Caki2 (cell line): ENCODE results near the gene TSEN34. TPM values are rescaled to one million over a fixed set of nuclear protein-coding genes. Genes with fewer than 3 reads are reported as not detected.
"Not testable (repeated sequence)": the region's sequence is repeated elsewhere in the genome, so short reads cannot be mapped to it uniquely, and the experiment has no call there.

Experiments used
- DNase-seq: peaks from one replicate; pipeline ENCODE4 v3.0.0-alpha.2; 2015; ENCODE audit warnings: low read depth
- in situ Hi-C: cut with HindIII; loops from 2 replicates; pipeline ENCODE4 v1.10.0; 2016; ENCODE audit warnings: low sequenced_read_pairs, low pct_unique_long_range_greater_than_20kb, mixed read lengths
- total RNA-seq: library from RNA; depleted of rRNA; stranded (reverse); fragments of >200 nt; shearing (Covaris generic); gene quantifications from 2 replicates; pipeline ENCODE4 v1.2.3, GENCODE V29; 2014; ENCODE audit warnings: low replicate concordance

TSEN34 gene
- total RNA-seq, 1 experiment from 2014 or later: 219 TPM

DNA sequence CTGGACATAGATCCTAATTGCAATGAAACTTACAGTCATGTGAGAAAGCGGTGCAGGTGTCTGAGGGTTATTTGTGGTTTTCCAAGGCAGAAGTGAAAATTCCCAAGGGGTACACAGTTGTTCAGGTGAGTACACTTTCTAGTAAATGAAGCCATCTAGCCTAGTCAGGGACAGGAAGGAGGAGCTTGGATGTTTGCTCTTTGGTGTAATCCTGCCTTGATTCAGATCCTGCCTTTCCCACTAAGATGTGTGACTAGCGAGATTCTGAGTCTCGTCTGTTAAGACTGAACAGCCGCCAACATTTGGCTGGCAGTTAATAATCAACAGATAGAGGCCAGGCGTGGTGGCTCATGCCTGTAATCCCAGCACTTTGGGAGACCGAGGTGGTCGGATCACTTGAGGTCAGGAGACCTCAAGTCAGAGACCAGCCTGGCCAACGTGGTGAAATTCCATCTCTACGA is 12.1 kb downstream of the TSEN34 start:
- DNase-seq: peak; percentile 81
- in situ Hi-C loops: no loop called here

DNA sequence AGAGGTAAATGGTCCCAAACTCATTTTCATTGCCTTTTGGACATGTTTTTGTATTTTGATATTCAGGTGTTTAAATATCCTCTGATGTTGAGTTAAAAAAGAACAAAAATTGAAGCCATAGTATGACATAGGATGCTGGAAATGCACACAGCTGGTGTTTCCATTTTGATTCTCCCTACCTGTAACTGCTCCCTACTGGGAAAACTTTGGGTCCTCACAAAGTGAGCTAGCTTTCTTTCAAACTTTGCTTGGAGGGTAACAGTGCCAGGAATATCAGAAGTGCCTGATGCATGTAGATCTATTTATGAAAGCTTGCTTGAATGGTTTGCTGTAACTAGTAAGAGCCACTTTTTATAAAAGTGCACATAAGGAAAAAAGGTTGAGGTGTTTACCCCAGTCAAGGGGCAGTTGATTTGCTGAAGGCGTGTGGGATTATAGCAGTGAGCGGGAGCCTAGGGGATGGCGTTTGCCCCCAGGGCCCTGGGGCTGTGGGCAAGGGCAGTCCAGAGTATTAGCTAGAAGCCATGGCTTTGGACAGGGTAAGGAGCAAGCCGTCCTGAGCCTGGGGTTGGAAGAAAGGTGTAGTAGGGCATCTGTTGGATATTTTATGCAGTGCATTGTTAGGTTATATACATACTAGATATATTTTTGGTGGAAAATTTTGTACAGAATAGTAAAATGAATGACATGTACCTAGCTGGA is 13.8 kb downstream of the TSEN34 start:
- in situ Hi-C loops: no loop called here
- DNase-seq: no peak

DNA sequence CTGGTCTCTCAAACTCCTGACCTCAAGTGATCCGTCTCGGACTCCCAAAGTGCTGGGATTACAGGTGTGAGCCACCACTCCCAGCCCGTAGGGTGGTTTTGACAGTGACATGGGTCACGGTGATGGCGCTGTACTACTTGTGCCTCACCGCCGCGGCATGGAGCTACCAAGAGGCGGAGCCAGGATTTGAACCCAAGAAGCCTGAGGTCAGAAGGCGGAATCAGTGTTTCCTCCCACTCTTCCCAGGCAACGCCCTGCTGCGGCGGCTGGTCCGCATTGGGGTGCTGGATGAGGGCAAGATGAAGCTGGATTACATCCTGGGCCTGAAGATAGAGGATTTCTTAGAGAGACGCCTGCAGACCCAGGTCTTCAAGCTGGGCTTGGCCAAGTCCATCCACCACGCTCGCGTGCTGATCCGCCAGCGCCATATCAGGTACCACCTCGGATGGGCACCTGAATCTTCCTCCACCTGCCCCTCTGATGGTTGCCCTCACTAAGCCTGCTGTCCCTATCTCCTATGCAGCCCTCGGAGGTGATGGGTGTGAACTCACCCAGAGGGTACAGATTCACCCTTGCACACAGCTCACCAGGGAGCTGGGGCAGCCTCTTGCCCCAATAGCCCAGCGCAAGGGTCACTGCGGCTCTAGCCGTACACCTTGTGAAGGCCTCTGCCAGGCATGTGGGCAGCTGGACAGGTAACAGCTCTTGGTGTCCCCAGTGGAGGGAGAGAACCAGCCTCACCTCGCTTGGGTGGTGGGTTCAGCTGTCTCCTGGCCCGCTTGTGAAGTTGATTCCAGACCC is 15.1 kb downstream of the TSEN34 start:
- no peak for DNase-seq
- in situ Hi-C loops: no loop called here

DNA sequence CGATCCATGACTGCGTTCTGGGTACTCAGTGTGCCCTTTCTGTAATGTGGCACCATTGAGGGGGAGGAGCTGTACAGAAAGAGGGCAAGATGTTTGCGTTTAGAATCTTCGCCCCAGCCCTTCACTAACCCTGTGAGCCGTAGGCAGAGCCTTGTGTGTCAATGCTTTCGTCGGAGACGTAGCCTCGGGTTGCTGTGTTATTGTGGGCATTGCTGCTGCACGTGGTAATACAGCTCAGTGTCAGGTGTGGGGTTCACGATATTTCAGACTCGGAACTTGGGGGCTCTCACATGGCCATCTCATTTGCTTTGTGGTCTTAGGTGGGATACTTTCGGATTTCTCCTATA is 15.7 kb downstream of the TSEN34 start:
- in situ Hi-C loops: no loop called here

DNA sequence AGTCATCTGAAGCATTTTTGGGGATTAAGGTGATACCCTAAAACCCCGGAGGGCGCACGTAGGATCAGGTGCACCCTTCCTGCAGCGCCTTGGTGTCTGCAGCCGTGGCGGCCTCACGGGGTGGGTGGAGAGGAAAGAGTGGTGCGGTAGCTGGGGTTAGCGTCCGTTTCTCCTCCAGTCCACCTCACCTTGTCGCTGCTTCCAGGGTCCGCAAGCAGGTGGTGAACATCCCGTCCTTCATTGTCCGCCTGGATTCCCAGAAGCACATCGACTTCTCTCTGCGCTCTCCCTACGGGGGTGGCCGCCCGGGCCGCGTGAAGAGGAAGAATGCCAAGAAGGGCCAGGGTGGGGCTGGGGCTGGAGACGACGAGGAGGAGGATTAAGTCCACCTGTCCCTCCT is 16.1 kb downstream of the TSEN34 start:
- DNase-seq, in situ Hi-C loops: not testable (repeated sequence)

More for the DNA sequence above, 15.7 kb downstream of the TSEN34 start:
- DNase-seq: no peak

DNA sequence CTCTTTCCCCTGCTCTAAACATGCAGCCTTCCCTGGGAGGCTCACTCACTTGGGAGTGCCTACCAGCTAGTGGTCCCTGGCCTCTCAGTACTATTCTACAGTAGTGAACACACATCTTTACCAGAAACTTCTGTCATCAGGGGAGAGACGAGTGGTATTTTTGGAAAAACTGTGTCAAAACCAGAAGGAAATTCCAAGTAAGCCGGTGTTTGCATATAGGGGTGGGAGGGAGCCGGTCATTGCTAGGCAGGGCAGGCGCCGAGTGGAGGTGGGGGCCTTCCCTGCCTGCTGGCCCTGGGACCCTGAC is 16.5 kb downstream of the TSEN34 start:
- DNase-seq: no peak
- in situ Hi-C loops: no loop called here

DNA sequence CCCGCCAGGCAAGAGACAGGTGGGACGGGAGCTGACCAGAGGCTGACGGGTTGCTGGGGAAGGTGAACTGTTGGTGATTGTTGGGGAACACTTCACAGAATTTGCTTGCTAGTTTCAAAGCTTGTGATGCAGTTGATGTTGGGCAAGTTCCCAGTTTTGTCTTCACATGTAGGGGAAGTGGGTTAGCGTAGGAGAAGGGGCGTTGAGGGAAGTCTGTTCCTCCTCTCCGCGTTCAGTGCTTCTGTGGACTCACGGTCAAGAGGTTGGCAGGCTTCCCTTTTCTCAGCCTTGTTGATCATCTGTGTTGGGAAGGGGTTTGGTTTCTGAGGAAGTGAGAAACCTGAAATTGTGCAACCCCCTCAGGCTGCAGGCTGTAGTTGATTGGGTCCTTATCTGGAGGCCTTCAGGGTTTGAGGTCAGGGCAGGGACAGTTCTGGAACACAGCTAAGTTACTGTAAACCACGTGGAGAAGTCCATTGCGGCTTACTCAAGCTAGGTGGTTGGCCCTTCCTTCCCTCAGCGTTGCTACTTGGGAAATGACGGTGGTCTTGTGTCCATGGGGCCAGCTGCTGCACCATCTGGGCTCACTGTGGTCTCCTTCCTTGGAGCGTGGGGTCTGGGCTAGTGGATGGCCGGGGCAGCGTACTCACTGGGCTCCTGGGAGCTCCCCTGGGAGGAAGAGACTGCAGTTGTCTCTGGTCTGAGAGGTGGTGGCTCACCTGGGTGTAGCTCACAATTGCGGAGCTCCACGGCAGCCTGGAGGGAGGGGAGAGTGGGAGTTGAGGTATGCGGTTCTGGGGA is 17.1 kb downstream of the TSEN34 start:
- in situ Hi-C loops: no loop called here
- DNase-seq: peak; percentile 50

DNA sequence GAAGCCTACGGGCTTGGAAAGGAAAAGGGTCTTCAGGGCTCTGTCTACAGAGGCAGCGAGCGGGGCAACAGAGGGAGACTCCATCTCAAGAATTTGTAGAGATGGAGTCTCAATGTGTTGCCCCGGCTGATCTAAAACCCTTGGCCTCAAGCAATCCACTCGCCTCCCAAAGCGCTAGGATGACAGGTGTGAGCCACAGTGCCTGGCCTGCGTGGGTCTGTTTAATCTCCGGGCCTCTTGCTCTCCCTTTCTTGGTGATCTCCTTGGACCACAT is 17.6 kb downstream of the TSEN34 start:
- in situ Hi-C loops: no loop called here
- peak; percentile 44 for DNase-seq

DNA sequence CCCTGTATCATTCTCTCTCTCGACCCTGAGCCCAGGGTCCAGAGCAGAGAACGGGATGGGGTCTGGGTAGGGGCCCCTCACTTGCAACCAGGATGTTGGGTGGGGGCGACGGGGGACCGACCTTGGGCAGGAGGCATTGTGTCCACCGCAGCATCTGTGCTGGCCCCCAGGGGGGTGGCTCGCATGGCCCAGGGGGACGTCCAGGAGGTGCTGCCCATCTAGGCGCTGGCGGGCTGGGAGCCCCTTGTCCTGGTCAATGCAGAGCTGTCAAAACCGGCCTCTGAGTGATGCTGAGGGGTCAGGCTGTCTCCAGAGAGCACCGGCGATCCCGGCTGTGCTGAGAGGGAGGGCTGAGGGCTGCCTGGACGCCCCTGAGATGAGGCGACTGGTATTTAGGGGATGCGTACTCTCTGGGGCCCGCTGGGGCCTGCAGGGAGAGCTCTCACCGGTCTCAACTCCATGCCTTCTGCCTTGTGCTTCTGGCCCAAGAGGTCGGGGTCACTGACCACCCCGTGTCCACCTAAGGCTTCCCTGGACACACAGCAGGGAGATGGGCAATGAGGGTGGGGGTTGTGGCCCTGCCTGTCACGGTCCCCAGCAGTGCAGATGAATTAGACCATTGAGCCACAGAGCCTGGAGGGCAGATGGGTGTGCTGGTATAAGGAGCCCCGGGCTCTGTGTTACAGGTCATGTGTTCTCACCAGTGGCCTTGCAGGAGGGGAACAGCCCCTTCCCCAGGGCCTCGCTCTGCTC is 18.1 kb downstream of the TSEN34 start:
- in situ Hi-C loops: no loop called here
- DNase-seq: peak; percentile 36

DNA sequence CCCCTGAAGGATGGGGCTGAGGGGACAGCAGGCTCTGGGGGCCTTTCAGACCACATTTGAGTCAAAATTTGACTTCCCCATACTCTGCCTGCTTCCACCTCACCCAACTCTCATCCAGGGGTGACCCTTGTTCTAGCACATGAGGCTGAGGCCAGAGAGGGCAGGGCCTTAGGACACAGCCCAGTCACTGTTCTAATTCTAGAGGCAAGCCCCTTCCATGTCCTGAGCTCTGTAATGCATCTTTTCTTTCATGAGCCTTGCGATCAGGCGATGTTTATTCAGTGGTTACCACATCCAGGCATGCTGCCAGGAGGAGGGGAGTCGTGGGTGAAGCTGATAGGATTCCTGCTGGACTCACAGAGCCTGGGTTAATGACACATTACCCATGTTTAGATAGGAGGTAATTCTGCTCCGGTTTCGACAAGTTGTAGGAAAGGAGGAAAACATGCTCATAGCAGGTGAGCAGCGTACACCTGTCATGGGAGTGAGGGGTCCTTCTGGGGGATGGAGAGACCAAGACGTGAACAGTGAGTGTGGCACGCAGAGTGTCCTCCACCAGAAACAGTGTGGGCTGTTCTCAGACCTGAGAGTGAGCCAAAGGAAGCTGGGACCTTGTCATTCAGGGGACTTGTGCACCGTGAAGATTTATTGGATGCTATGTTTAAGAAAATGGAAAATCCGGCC is 18.8 kb downstream of the TSEN34 start:
- in situ Hi-C loops: no loop called here

DNA sequence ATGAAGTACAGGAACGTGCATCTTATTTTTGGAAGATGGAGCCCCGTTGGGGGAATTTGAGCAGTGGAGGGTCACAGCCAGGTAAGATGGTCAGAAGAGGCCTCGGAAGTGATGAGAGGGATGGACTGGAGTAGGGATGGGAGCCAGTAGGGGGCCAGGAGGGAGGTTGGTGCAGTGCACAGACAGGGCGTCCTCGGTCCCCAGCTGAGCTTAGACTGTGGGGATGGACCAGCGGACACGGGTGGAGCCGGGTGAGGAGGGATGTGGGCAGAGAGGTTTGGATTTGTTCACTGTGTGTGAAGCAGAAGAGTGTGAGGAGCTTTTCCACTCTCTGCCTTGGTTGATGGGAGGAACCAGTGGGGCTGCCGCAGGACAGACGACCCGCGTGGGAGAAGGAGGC is 20.1 kb downstream of the TSEN34 start:
- no peak for DNase-seq
- in situ Hi-C loops: no loop called here

More for the DNA sequence above, 18.8 kb downstream of the TSEN34 start:
- DNase-seq: peak; percentile 99

DNA sequence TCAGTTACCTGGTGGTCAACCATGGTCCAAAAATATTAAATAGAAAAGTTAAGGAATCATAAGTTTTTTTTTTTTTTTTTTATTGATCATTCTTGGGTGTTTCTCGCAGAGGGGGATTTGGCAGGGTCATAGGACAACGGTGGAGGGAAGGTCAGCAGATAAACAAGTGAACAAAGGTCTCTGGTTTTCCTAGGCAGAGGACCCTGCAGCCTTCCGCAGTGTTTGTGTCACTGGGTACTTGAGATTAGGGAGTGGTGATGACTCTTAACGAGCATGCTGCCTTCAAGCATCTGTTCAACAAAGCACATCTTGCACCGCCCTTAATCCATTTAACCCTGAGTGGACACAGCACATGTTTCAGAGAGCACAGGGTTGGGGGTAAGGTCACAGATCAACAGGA is 23.1 kb downstream of the TSEN34 start:
- in situ Hi-C loops, DNase-seq: not testable (repeated sequence)

DNA sequence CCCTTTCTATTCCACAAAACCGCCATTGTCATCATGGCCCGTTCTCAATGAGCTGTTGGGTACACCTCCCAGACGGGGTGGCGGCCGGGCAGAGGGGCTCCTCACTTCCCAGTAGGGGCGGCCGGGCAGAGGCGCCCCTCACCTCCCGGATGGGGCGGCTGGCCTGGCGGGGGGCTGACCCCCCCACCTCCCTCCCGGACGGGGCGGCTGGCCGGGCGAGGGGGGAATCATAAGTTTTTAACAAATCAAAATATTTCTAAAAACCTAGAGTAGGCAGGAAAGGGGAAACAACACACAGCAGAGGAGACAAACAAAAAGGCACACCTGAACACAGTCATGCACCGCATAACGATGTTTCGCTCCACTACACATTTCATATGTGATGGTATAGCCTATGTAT is 23.6 kb downstream of the TSEN34 start:
- DNase-seq, in situ Hi-C loops: not testable (repeated sequence)

DNA sequence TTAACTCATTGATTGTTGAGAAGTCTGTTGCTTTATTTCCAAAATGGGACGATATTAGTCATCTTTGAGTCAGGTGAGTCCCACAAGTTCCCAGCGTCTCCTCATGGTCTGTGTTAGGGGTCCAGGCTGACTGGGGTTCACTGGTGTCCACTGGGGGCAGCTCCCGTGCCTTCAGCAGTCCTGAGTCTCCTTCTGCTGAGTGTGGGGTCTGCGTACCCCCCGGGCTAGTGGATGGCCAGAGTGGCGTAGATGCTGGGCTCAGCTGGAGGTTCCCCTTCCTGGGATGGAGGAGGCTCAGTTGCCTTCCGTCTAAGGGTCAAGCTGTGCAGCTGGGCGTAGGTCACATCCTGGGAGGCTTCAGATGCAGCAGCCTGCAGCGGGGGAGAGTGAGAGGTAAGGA is 25.8 kb downstream of the TSEN34 start:
- no peak for DNase-seq
- in situ Hi-C loops: no loop called here

DNA sequence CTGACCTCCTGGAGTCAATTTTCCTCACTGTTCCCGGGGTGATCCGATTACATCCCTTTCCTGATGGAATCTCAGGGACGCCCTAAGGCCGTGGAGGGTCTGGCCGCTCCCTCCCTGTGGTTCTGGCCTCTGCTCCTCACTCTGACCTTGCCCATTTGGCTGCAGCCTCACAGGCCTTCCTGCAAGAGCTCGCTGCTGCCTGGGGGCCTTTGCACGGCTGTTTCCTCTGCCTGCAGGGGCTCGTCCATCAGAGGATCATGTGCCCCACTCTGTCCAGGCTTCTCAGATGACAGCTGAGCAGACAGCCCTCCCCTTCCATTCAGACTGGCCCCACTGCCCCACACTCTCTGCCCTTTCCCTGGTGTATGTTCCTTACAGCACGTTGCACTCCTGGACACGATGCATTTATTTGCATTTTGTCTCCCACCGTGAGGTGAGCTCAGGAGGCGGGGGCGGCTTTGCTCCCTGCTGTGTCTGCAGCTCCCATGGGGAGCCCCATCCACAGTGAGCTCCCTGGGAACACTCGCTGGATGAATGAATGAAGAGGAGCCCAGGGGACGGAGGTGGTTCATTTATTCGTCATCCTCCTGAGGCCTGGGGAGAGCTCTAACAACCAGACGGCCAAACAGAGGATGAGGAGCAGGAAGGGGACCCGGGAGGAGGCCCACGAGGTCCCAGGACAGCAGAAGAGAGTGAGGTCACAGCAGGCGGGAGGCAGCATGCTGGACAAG is 26.6 kb downstream of the TSEN34 start:
- DNase-seq, in situ Hi-C loops: not testable (repeated sequence)

DNA sequence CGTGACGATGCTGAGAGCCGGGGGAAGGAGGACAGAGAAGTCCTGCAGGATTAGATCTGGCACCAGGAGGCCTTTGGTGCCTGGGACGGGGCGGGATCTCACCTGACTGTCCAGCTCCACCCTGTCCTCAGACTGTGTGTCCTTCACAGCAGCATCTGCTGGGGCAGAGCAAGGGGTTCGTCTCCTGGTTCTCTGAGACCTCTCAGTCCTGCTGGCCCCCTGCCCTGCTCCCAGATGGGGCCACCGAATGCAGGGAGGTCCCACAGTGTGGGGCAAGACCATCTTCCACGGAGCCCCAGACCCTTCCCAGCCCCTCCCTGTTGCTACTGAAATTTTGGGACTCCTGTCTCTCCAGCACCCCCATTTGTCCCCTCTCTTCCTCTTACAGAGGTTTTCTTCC is 27.2 kb downstream of the TSEN34 start:
- in situ Hi-C loops: no loop called here
- DNase-seq: no peak

DNA sequence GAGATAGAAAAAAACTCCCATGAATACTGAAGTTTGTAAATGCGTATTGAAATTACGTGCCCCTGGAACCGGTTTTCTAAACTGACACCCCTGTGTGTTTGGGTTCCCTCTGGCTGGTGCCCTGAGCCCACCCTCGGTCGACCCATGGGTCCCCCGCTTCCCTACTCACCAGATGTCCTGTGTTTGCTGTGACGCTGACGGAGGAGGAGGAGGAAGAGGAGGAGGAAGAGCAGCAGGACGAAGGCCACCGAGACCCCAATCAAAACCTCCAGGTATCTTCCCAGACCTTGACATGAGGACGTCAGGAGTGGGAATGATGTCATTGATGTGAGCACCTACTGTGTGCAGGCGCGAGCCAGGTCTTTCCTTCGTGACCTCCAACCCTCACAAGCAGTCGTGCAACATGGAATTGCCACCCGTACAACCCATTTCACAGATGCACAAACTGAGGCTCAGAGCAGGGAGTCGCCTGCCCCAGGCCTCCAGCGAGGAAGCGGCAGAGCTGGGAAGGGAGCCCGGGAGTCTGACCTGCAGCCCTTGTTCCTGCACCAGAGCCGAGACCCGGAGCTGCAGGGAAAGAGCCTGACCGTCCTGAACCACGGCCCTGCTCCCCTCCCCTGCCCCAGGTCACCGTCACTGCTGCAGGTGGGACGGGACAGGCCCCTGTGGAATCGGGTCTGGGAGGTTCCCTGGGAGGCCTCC is 28.0 kb downstream of the TSEN34 start:
- DNase-seq: no peak
- in situ Hi-C loops: no loop called here
